ENCODE data around the gene PNMA6E. TPM values are rescaled to one million over a fixed set of nuclear protein-coding genes. Genes with fewer than 3 reads are reported as not detected.

PNMA6E gene
- total and polyA plus RNA-seq, 2 donors (not counting 1 experiment from before 2014, with no cell fraction given): not detected

- Histone ChIP-seq H3K9me3 (ENCODE audit: control extremely low read depth in 1 of 3, control insufficient read depth in 2 of 3, insufficient read depth in 1 of 3, low read length in 2 of 3) (no peaks in the 10 kb centered on the region), H3K4me2 (replicated peaks; ENCODE audit: low read depth, low read length, poor library complexity, severe bottlenecking) (no peak overlapping the region), H3K27me3 (replicated peaks in 1 of 4; ENCODE audit: control extremely low read depth in 1 of 4, control insufficient read depth in 3 of 4, insufficient read depth in 4 of 4, low read length in 3 of 4) (no peaks in the 10 kb centered on the region), H3K9ac (ENCODE audit: low read length) (no peak overlapping the region), H4K20me1 (ENCODE audit: control insufficient read depth, insufficient read depth, low read length, poor library complexity, severe bottlenecking) (no peaks in the 10 kb centered on the region), H3K79me2 (ENCODE audit: control insufficient read depth, insufficient read depth, low read length) (no peaks in the 10 kb centered on the region), H2AFZ (ENCODE audit: insufficient read depth, low read depth, low read length, poor library complexity, severe bottlenecking) (no peak overlapping the region), H3K36me3 (replicated peaks in 1 of 2; ENCODE audit: control extremely low read depth in 1 of 2, control insufficient read depth in 1 of 2, extremely low read depth in 1 of 2, insufficient read depth in 2 of 2, low read length in 1 of 2) (peaks cover 0 to 5% of the 10 kb centered on the region in 2 experiments), H3K4me3 (ENCODE audit: control extremely low read depth in 1 of 5, extremely low read depth in 1 of 5, insufficient read depth in 1 of 5, low read depth in 2 of 5, low read length in 4 of 5) (no peak overlapping the region), H3K4me1 (ENCODE audit: control insufficient read depth in 2 of 2, insufficient read depth in 2 of 2, low read length in 2 of 2) (no peaks in the 10 kb centered on the region), H3K27ac (ENCODE audit: low read length in 2 of 2) (no peak overlapping the region)
- ATAC-seq (ENCODE audit: low read depth): no peak
- WGBS (ENCODE audit: insufficient coverage): 100% methylated on average over 12 of the region's 26 CpGs
- no peak for TF ChIP-seq EZH2 (IDR thresholded peaks at IDR 0.05; ENCODE audit: borderline replicate concordance, insufficient read depth, low read depth, low read length, poor library complexity, severe bottlenecking)
- TF ChIP-seq CTCF (IDR thresholded peaks at IDR 0.05): no peak
- Mint-ChIP-seq H3K27me3 (no peaks in the 10 kb centered on the region), H3K4me3 (no peak overlapping the region), H3K4me1 (no peaks in the 10 kb centered on the region), H3K27ac (no peak overlapping the region), H3K9me3 (ENCODE audit: insufficient read depth) (no peaks in the 10 kb centered on the region)
- DNase-seq: no peak
- intact Hi-C loops (cut with micrococcal nuclease): no loop called here
- ChIA-PET CTCF (no interaction called here), POLR2A (no interaction called here)
Observed at GRCh38 chrX:153450114-153450948, 49.2 kb upstream of the PNMA6E start.

- H3K27me3 Mint-ChIP-seq: no peaks in the 10 kb centered on the region
- H3K27me3 ChIP-seq (replicated peaks in 1 of 4; ENCODE audit: control extremely low read depth in 1 of 4, control insufficient read depth in 3 of 4, insufficient read depth in 4 of 4, low read length in 3 of 4): no peaks in the 10 kb centered on the region
- H3K4me3 ChIP-seq (ENCODE audit: control extremely low read depth in 1 of 5, extremely low read depth in 1 of 5, insufficient read depth in 1 of 5, low read depth in 2 of 5, low read length in 4 of 5): no peak overlapping the region
- no peak overlapping the region for H3K4me2 ChIP-seq (replicated peaks; ENCODE audit: low read depth, low read length, poor library complexity, severe bottlenecking)
- no peaks in the 10 kb centered on the region for H3K4me1 ChIP-seq (ENCODE audit: control insufficient read depth in 2 of 2, insufficient read depth in 2 of 2, low read length in 2 of 2)
- no peaks in the 10 kb centered on the region for H3K79me2 ChIP-seq (ENCODE audit: control insufficient read depth, insufficient read depth, low read length)
- 98% methylated on average over 10 of the region's 15 CpGs for WGBS (ENCODE audit: insufficient coverage)
- H3K27ac ChIP-seq (ENCODE audit: low read length in 2 of 2): no peak overlapping the region
- peaks cover 0 to 3% of the 10 kb centered on the region in 2 experiments for H3K36me3 ChIP-seq (replicated peaks in 1 of 2; ENCODE audit: control extremely low read depth in 1 of 2, control insufficient read depth in 1 of 2, extremely low read depth in 1 of 2, insufficient read depth in 2 of 2, low read length in 1 of 2)
- no peaks in the 10 kb centered on the region for H3K9me3 ChIP-seq (ENCODE audit: control extremely low read depth in 1 of 3, control insufficient read depth in 2 of 3, insufficient read depth in 1 of 3, low read length in 2 of 3)
- intact Hi-C loops (cut with micrococcal nuclease): no loop called here
- TF ChIP-seq CTCF (IDR thresholded peaks at IDR 0.05) (no peak), EZH2 (IDR thresholded peaks at IDR 0.05; ENCODE audit: borderline replicate concordance, insufficient read depth, low read depth, low read length, poor library complexity, severe bottlenecking) (no peak)
- no peak overlapping the region for H3K27ac Mint-ChIP-seq
- no peak overlapping the region for H2AFZ ChIP-seq (ENCODE audit: insufficient read depth, low read depth, low read length, poor library complexity, severe bottlenecking)
- ATAC-seq (ENCODE audit: low read depth): no peak
- no peak overlapping the region for H3K9ac ChIP-seq (ENCODE audit: low read length)
- CTCF ChIA-PET: no interaction called here
- no peaks in the 10 kb centered on the region for H3K9me3 Mint-ChIP-seq (ENCODE audit: insufficient read depth)
- POLR2A ChIA-PET: no interaction called here
- no peaks in the 10 kb centered on the region for H3K4me1 Mint-ChIP-seq
- DNase-seq: no peak
- no peak overlapping the region for H3K4me3 Mint-ChIP-seq
- H4K20me1 ChIP-seq (ENCODE audit: control insufficient read depth, insufficient read depth, low read length, poor library complexity, severe bottlenecking): no peaks in the 10 kb centered on the region
Observed at GRCh38 chrX:153449368-153450113, 48.4 kb upstream of the PNMA6E start.

All from B cell (primary cell).